GM19372 (cell line): ENCODE measurements around the gene SETBP1.

Experiments used
- ATAC-seq: cut with Tn5 transposase; IDR thresholded peaks from one replicate; pipeline ENCODE4 v1.9.1; 2021; ENCODE audit warnings: mild to moderate bottlenecking, low read depth, moderate library complexity; ENCODE audit not compliant: unreplicated experiment

SETBP1 gene

GRCh38 chr18:44996261-44996660 lies 315.6 kb downstream of the SETBP1 start:
- peak; percentile 77 for ATAC-seq

GRCh38 chr18:44997174-44997573 lies 316.5 kb downstream of the SETBP1 start:
- ATAC-seq, result no peak

GRCh38 chr18:44998360-44998759 lies 317.7 kb downstream of the SETBP1 start:
- no peak for ATAC-seq

GRCh38 chr18:45004546-45005080 lies 323.9 kb downstream of the SETBP1 start:
- no peak for ATAC-seq

DNA sequence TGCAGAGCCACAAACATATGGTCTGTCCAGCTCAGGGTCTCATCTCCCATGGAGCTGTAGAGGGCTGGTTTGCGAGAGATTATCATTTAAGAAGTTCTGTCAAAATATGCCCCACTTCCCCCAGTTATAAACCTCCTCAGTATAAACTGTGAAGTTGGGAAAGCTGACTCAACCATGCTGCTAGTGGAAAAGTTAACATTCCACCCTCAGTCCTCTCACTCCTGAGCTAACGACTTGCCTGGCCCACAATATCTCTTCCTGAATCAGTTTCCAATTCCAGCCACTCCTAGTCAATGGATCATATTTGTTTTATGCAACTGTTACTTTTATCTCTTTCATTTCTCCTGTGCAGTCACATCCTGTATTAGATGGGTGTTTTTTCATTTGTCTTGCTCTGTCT lies 326.2 kb downstream of the SETBP1 start:
- ATAC-seq, result no peak

- ATAC-seq, result no peak
Observed at GRCh38 chr18:45007531-45007930, 326.8 kb downstream of the SETBP1 start.

- no peak for ATAC-seq
Observed at GRCh38 chr18:45008694-45009413, 328.2 kb downstream of the SETBP1 start.

GRCh38 chr18:45009756-45010155 lies 329.1 kb downstream of the SETBP1 start:
- no peak for ATAC-seq

GRCh38 chr18:45012286-45012685 lies 331.6 kb downstream of the SETBP1 start:
- no peak for ATAC-seq

- ATAC-seq, result no peak
Observed at GRCh38 chr18:45014047-45014501, 333.4 kb downstream of the SETBP1 start.

DNA sequence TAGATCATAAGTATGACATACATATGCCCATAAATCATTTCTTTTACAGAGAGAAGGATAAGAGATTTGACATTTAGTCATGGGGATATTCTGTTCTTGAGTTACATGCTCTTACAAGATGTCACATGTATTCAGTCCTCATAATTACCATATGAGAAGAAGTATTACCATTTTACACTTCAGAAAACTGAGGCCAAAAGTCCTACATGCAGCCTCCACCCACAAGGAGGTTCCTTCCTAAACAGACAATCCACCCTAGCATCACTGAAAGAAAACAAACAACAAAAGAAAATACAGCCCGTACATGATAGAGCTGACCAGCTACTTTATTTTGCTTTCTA lies 335.1 kb downstream of the SETBP1 start:
- no peak for ATAC-seq

- ATAC-seq, result no peak
Observed at GRCh38 chr18:45019469-45019868, 338.8 kb downstream of the SETBP1 start.

GRCh38 chr18:45023519-45023918 lies 342.8 kb downstream of the SETBP1 start:
- ATAC-seq, result no peak

DNA sequence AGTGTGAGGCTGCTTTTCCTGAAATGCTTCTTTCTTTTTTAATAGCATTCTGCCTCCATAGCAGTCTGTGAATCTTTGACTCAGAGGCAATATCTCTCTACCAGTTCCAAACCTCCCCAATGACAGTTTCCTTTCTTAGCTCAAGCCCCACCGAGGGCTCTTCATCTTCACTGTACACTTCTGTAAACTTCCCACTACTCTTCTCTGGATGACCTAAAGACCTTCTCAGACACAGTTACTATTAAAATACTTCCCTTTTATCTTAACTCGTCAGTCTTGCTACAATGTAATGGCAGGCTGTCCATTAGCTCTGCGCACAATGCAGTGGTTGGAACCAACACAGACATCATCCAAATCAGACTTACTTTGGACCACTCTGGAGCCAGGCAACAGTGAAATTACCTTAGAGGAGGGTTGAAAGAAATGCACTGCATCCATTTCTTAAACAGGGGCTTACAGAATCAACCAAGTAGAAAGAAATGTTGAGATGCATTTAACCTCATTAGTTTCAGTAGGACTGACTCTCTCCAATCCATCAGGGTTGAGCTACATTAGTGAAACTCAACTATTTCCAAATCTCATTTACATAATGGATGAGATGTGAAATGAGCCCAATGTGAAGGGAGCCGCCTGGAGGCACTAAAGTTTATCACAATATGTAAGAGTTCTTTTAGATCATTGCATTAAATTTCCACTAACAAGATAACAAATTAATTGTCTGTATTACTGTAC lies 343.8 kb downstream of the SETBP1 start:
- ATAC-seq, result no peak

DNA sequence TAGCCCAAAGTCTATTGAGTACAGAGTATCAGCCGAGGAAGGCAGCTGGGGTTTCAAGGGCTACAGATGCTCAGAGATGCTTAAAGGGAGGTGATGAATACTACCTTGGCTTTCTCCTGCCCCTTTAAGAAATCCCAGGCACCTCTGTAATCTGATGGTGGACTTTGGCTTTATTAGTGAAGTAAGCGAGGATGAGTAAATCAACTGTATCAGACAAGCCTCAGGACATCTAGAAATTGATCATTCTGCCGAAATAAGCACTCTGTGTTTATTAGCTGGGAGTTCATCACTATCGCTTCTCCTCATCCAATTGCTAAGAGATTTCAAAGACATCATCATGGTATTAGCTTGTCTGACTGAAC lies 344.4 kb downstream of the SETBP1 start:
- ATAC-seq, result no peak

DNA sequence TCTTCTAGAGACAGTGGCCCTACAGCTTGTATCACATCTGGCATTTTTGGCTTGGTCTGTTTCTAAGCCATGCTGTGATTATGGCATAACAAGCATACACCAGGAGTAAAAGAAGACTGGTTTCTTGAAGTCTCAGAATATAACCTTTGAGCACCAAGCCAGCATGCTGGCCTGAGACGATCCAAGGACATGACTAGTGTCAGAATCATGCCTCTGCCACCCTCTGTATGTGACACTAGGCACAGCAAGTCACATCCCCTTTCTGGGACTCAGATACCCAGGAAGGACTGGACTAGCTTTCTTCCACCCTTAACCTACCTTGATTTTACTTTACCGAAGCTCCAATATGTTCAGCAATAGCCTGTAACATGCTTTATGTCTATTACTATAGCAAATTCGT lies 345.5 kb downstream of the SETBP1 start:
- ATAC-seq, result no peak

GRCh38 chr18:45034179-45034578 lies 353.5 kb downstream of the SETBP1 start:
- no peak for ATAC-seq

- no peak for ATAC-seq
Observed at GRCh38 chr18:45037618-45038017, 356.9 kb downstream of the SETBP1 start.

- no peak for ATAC-seq
Observed at GRCh38 chr18:45039376-45039775, 358.7 kb downstream of the SETBP1 start.

DNA sequence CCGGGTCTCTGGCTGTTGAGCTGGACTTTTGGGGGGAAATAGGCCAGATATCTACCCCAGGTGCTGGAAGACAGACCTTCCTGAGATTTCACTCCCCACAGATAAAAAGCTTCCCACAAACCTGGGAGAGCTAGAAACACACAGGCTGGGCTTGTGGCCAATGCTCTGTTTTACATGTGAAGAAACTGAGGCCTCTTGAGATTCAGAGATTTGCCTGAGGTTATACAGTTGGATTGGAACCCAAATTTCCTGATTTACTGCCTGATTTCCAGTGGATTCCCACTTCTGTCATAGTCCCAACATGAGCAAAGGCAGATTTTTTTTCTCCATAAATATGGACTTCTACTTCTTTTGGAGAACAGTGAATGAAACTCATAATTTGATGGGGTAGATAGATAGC lies 360.2 kb downstream of the SETBP1 start:
- no peak for ATAC-seq

- ATAC-seq, result no peak
Observed at GRCh38 chr18:45044787-45045186, 364.1 kb downstream of the SETBP1 start.

GRCh38 chr18:45046228-45046627 lies 365.5 kb downstream of the SETBP1 start:
- no peak for ATAC-seq
